ENCODE measurements around the gene CD151.

The CD151 gene

DNA sequence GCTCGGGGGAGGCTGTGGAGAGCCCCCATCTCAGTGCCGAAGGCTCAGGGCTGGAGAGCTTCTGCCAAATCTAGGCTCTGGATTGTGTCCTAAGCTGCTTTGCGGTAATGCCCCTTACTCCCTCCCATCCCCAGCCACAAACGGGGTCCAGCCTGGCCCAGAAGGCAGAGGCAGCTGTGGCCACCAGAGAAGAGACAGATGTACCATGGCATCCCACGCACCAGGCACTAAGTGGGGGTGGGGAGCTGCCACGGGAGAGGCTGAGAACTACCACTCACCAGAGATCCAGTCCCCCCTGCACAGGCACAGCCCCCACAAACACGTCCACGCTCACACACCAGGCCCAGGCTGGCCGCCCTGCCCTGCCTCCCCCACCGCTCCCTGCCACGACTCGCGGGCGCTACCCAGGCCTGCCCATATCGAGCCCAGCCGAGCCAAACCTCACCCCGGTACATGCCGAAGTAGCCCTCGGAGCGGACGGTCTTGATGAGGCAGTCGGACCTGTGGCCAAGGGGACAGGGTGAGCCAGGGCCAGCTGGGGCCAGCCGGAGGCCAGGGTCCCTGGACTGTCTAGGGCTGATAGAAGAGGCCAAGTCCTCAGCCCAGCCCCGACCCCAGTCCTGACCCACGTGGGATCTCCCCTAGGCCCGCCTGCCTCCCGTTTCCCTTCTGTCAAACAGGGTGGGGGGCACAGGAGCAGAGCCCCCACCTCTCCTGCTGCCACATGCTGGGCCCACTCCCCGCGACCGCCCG is 38.6 kb upstream of the CD151 start:
- Mint-ChIP-seq H3K4me3 (peak overlapping the region in 1 of 2 donors; percentile 66), H3K27ac (peak overlapping the region in 1 of 2 donors; percentile 63), H3K27me3 (no peaks in the 10 kb centered on the region), H3K9me3 (no peaks in the 10 kb centered on the region), H3K4me1 (peaks cover 42% of the 10 kb centered on the region)
- DNase-seq, result no peak
- no peak for ATAC-seq

DNA sequence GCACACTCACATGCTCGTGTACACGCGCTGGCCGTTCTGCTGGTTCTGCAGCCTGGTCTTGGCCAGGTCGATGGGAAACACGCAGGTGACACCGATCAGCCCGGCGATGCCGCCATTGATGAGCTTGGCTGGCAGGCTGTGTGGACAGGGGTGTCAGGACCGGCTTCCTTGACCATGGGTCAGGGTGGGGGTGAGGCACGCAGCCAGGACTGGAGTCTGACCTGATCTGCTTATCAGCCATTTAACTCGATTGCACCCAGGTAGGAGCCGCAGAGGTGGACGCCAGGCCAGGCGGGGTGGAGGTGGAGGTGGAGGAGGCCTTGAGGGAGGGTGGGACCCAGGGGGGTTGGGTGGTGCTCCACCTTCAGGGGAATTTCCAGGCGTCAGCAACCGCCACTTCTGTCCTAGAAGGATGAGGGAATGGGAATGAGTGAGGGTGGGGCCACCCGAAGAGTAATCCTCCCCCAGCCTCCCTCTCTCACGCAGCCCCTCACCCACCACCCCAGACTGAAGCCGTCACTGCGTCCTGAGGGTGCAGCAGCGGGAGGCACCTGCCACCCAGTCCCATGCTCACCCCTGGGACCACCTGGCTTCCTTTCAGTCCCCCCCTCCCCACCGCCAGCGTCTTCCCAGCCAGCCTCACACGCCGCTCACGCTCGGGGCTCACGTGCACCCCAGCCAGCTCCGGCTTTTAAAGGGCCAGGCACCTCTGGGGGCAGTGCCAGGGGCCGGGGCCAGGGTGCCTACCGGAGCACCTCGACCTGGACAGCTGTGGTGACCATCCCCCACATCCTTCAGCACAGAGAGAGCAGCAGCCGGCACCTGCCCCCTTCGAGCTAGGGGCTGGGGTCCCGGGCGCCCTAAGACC is 37.8 kb upstream of the CD151 start:
- Mint-ChIP-seq H3K27me3 (no peaks in the 10 kb centered on the region), H3K27ac (peak overlapping the region; percentile 46 to 78), H3K4me3 (peak overlapping the region; percentile 92 to 96), H3K4me1 (peaks cover 42% of the 10 kb centered on the region), H3K9me3 (no peaks in the 10 kb centered on the region)
- ATAC-seq, result no peak
- no peak for DNase-seq

DNA sequence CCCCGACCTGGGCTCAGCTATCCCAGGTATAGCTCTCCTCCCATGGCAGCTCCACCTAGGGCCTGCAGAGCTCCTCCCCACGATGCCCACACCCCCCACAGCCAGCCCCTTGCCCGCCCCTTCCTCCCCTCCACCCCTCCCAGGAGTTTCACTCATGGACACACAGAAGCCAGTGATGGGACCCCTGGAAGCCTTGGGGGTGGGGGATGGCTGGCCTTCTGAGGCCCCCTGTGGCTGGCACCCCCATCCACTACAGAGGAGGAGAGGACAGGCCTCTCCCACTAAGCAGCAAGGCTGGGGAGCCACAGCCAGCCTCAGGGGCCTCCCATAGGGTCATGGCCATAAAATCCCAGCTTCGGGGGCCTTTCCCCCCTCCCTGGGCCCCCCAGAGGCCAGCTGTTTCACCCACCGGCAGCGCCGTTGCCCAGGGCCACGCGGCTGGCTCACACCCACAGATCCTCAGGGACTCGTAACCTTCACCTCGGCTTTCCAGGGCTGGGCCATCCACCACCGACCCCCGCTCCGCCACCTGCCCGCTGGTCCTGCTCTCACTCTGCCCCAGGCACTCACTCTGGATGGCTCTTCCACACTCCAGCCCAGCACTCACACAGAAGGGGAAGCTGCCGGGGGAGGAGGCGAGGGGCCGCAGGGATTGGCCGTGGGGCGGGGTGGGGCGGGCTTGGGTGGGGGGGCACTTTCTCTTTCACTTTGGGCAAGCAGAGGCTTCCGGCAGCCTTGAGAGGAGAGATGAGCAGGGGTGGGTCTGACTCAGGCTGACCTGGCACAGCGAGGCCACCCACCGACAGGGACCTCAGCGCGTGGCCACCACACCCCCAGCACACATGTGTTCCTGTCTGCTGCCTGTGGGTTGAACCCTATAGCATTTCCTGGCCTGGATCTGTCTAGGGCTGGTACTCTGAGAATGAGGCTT is 36.9 kb upstream of the CD151 start:
- peaks cover 38% of the 10 kb centered on the region for H3K4me1 Mint-ChIP-seq
- DNase-seq (peak; percentile 74 to 89), ATAC-seq (peak; percentile 78)
- H3K27me3 Mint-ChIP-seq, result no peaks in the 10 kb centered on the region
- H3K4me3 Mint-ChIP-seq, result peak overlapping the region; percentile 92 to 96
- H3K27ac Mint-ChIP-seq, result peak overlapping the region; percentile 89 to 95
- no peaks in the 10 kb centered on the region for H3K9me3 Mint-ChIP-seq

DNA sequence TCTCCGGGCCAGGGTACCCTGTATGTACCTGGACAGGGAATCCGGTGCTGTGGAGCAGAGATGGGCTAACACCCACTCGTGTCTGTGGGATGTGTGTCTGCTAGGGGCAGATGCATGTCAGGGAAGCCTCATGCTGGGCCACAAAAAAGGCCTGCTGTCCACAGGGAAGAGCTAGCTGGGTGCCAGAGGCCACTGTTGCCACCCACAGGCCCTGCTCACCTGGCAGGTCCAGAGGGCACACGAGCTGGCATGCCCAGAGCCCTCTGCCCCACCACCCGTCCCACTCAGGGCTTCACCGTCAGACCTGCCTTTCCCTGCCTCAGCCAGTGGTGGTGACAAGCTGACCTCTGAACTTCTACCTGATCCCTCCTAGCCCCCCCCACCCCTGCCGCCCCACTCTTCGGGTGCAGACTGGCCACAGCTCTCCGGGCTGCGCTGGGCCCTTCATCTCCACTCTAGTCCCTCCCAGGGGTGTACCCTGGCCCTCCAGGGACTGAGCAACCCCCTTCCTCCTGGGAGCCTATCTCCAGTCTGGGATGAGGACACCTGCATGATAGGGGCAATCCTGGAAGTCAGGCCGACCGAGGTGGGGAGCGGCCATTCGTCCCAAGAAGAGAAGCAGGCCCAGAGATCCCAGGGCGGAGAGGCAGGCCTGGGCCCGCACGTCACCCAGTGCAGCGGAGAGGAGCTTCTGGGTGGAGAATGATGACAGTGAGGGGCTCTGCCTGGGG is 36.0 kb upstream of the CD151 start:
- no peaks in the 10 kb centered on the region for H3K27me3 Mint-ChIP-seq
- peak overlapping the region; percentile 81 to 95 for H3K27ac Mint-ChIP-seq
- peak in 1 of 2 donors; percentile 28 for DNase-seq
- ATAC-seq, result no peak
- H3K4me3 Mint-ChIP-seq, result peak overlapping the region; percentile 92 to 96
- H3K4me1 Mint-ChIP-seq, result peaks cover 44% of the 10 kb centered on the region
- no peaks in the 10 kb centered on the region for H3K9me3 Mint-ChIP-seq

DNA sequence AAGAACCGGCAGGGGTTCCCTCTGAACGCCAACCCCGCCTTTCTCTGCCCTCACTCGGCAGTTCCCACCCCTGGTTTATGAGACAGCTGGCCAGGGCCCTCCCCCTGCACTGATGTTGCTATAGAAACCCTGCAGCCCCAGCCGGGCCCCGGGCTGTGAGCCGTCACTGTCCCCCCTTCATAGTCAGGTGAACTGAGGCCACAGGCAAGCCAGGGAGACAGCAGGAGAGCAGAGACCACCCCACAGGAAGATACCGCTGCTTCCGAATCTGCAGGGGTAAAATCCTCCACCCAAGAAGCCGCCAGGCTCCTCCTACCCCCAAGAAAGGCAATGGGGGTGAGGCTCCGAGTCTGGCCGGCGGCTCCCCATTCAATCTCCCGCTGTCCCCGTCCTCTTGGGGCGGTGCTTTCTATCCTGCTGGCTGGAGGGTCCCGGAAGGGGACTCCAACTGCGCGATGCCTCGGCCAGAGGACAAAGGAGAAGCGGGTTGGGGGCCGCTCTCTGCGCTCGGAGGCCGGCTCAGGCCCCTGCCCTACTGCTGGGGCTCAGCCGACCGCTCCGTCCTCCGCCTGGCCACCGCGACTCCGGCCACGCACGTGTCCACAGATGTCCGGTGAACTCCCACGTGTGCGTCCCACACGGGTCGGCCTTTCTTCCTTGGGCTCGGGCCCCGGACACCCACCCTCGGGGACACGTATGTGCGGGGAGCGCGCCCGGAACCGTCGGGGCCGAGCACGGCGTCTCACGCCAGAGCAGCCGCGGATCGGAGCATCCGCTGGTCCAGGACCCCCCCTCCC is 35.3 kb upstream of the CD151 start:
- Mint-ChIP-seq H3K9me3 (no peaks in the 10 kb centered on the region), H3K27me3 (no peaks in the 10 kb centered on the region), H3K4me3 (peak overlapping the region; percentile 92 to 96), H3K27ac (peak overlapping the region; percentile 81 to 94), H3K4me1 (peaks cover 44% of the 10 kb centered on the region)
- ATAC-seq (peak; percentile 66), DNase-seq (peak; percentile 82 to 83)

DNA sequence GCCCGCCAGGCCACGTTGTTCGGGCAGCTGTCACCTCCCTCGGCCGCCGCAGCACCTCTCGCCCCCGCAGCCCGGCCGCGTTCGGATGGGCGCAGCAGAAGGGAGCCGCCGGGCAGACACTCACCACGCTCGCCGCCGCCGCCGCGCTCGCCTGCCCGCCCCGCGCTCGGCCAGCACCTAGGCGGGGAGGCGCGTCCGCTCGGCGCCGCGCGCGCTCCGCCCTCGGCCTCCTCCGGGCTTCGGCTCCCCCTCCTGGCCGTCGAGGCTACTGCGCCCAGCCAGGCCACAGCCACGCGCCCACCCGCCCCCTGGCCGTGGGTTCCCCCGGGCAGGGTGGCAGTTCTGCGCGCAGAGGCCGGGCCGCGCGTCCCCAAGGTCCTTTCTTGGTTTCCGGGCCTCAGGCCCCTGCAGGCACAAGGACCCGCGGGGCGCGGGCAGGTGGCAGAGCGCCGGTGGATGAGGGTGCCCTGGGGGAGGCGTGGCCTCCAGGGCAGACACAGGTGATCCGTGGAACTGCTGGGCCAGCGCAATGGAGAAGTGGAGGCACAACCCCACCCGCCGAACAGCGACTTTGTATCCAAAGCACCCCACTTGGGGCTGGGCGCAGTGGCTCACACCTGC is 34.5 kb upstream of the CD151 start, which contains the start of gene SLC25A22:
Gene SLC25A22 (minus strand): TSS at position 189 of the 621 bp plus-strand sequence. CDS start 3,275 bp downstream, outside the sequence.
- ATAC-seq (peak; percentile 63), DNase-seq (peak; percentile 87 to 91)
- peak within 1 kb of the TSS; percentile 92 to 96 for H3K4me3 Mint-ChIP-seq
- no peaks in the 10 kb centered on the region for H3K9me3 Mint-ChIP-seq
- H3K4me1 Mint-ChIP-seq, result peaks cover 49% of the 10 kb centered on the region
- no peaks in the 10 kb centered on the region for H3K27me3 Mint-ChIP-seq
- H3K27ac Mint-ChIP-seq, result peak within 1 kb of the TSS; percentile 81 to 94

DNA sequence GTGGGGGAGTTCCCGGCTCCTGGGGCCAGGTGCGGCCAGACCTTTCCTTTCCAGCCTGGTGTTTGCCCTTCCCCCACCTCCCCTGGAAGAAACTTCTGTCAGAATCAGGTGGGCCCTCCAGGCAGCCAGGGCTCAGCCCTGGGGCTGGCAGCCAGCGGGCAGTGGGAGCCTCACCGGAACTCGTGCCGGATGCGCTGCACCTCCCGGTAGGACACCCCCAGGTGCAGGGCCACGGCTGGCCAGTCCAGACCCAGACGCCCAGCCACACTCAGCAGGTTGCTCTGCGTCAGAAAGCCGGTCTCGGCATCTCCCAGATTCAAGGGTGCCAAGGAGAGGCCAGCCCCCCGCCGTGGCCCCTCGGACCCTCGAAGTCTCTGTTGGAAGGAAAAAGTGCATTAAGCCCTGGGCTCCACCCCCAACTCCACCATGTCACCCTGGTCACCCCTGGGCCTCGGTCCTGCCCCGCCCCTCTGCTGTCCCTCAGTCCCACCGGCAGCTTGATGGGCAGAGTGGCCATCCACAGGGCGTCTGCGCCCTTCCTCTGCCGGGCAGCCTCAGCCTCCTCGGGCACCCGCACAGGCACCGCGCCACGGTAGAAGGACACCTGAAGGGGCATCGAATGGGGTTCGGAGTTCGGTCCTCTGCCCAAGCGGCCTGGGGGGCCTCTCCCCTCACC is 33.0 kb upstream of the CD151 start:
- Mint-ChIP-seq H3K4me3 (no peak overlapping the region), H3K4me1 (peaks cover 52% of the 10 kb centered on the region), H3K9me3 (no peaks in the 10 kb centered on the region), H3K27me3 (no peaks in the 10 kb centered on the region), H3K27ac (no peak overlapping the region)
- DNase-seq, result no peak
- no peak for ATAC-seq

DNA sequence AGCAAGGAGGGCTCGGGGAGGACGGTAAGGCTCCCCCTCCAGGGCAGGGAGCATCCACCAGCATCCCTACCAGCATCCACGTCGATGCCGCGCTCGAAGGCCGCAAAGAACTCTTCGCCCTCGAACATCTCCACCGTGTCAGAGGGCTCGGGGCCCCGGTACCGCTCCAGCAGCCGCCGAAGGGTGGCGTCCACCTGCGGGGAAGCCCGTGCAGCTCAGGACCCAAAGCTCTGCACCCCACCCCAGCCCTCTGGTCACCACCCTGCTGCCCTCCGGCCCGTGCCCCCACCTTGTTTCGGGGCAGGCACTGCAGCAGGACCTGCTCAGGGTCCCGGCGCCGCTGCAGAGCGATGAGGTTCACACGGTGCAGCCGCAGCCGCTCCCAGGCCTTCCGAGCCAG is 32.3 kb upstream of the CD151 start:
- no peak for DNase-seq
- no peak overlapping the region for H3K27ac Mint-ChIP-seq

DNA sequence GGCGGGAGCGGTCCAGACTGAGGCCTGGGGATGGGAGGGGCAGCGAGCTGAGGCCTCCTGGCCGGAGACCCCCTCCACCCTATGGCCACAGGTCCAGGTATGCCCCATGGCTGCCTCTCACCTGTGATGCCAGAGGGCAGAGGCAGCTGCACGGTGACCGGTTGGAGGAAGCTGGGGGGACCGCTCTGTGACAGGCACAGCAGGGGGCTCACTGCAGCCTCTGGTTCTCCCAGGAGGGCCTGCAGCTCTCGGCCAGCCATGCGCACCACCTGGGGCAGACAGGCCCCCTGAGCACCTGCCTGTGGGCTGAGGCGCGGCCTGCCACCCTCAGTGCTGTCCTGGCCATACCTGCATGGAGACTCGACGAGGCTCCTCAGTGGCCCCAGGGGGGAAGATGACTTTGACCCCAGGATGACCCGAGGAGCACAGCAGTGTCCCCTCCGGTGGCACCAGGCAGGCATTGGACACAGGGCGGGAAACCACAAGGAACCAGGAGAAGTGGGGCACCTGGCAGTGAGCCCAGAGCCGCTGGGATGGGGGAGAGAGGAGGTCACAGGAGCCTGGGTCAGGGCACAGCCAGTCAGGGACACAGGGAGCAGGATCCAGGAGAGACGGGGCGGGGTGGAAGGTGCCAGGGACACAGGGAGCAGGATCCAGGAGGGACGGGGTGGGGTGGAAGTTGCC is 31.5 kb upstream of the CD151 start:
- Mint-ChIP-seq H3K4me3 (no peak overlapping the region), H3K27ac (peak overlapping the region in 1 of 2 donors; percentile 51), H3K27me3 (no peaks in the 10 kb centered on the region), H3K4me1 (peaks cover 45% of the 10 kb centered on the region), H3K9me3 (no peaks in the 10 kb centered on the region)
- no peak for DNase-seq
- no peak for ATAC-seq

More for the DNA sequence above, 32.3 kb upstream of the CD151 start:
- no peak for ATAC-seq
- no peaks in the 10 kb centered on the region for H3K9me3 Mint-ChIP-seq
- H3K4me1 Mint-ChIP-seq, result peaks cover 47% of the 10 kb centered on the region
- H3K27me3 Mint-ChIP-seq, result no peaks in the 10 kb centered on the region
- no peak overlapping the region for H3K4me3 Mint-ChIP-seq

DNA sequence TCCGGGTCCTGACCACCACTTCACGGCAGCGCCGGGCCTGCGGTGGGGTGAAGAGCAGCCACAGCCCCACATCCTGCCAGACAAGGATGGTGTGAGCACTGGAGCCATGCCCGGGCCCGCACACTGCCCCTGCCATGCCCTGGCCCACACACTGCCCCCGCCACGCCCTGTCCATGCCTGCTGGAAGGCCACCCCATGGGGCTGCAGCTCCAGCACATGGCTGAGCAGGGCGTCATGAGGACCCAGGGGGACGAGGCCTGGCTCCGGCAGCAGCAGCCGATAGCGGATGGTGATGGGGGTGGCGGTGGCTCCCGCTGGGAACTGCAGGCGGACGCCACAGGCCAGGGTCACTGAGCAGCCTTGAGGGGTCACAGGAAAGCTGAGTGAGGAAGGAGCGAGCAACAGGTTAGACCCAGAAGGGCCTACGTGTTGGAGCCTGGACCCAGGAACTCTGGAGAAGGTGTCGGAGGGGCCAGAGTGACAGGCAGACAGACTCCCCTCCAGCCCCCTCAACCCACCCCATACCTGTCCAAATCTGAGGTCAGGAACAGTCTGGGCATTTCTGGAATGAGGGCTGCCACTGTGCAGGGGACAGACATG is 30.6 kb upstream of the CD151 start:
- H3K27ac Mint-ChIP-seq, result peak overlapping the region in 1 of 2 donors; percentile 63
- no peaks in the 10 kb centered on the region for H3K27me3 Mint-ChIP-seq
- DNase-seq (no peak), ATAC-seq (no peak)
- no peak overlapping the region for H3K4me3 Mint-ChIP-seq
- H3K9me3 Mint-ChIP-seq, result no peaks in the 10 kb centered on the region
- H3K4me1 Mint-ChIP-seq, result peaks cover 45% of the 10 kb centered on the region

DNA sequence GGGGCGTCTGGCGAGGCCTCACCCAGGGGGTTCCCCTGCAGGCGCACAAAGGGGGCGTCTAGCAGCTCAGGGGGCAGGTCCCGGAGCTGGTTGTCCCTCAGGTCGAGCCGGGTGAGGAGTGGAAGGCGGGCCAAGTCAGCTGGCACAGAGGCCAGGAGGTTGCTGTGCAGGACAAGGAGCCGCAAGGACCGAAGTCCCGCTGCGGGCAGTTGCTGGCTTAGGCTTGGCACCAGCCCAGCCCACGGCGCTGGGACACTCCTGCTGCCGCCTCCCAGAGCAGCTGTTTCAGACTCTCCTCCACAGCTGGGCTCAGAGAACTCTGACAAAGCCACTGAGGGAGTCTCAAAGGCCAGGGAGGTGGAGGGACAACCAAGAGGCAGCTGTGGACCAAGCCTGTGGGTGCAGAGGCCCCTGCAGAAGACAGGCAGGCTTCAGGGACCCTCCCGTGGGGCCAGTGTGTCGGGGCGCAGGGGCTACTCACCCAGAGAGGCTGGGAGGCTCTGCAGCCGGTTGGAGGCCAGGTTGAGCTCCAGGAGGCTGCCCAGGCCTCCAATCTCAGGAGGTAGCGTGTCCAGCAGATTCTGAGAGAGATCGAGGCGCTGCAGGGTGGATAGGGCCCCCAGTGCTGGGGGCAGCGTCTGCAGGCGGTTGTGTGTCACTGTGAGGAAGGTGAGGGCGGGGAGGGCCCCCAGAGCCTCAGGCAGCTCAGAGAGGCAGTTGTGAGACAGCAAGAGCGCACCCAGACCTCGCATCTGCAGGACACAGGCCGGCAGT is 29.9 kb upstream of the CD151 start:
- no peak for DNase-seq
- no peaks in the 10 kb centered on the region for H3K9me3 Mint-ChIP-seq
- ATAC-seq, result no peak
- H3K4me3 Mint-ChIP-seq, result peak overlapping the region; percentile 26 to 39
- no peak overlapping the region for H3K27ac Mint-ChIP-seq
- H3K27me3 Mint-ChIP-seq, result no peaks in the 10 kb centered on the region
- peaks cover 48% of the 10 kb centered on the region for H3K4me1 Mint-ChIP-seq

DNA sequence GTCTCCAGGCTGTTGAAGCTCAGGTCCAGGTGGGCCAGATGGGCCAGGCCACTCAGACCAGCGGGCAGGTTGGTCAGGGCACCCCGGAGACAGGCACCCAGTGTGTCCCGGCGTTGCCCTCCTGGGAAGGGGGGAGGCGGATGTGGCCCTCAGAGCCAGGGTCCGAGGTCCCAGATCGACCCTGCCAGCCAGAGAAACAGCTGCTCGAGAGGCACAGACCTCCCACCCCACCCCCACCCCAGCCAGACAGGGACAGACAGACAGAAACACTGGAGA is 29.3 kb upstream of the CD151 start:
- Mint-ChIP-seq H3K4me1 (peaks cover 53% of the 10 kb centered on the region), H3K4me3 (peak overlapping the region; percentile 84), H3K27ac (no peak overlapping the region), H3K9me3 (no peaks in the 10 kb centered on the region), H3K27me3 (no peaks in the 10 kb centered on the region)
- ATAC-seq (no peak), DNase-seq (no peak)
